CD8-positive, alpha-beta memory T cell (primary cell): ENCODE data around the gene PHF21B. TPM values are rescaled to one million over a fixed set of nuclear protein-coding genes. Genes with fewer than 3 reads are reported as not detected.

Experiments used
- CTCF ChIA-PET: fragments of 350-600 bp; sonication (Branson Sonifier 250); formaldehyde crosslinking; loops from one replicate; lab custom pipeline; 2021; ENCODE audit warnings: antibody characterized with exemption; lab: Charles Lee
- POLR2A ChIA-PET: fragments of 350-600 bp; sonication (Branson Sonifier 250); formaldehyde crosslinking; loops from one replicate; lab custom pipeline; 2021; ENCODE audit warnings: antibody characterized with exemption; lab: Charles Lee
- DNase-seq, 5 donors: peaks; one replicate each; pipeline versions ENCODE4 v3.0.0 to v3.0.0-alpha.2; 2020 to 2022; ENCODE audit warnings: mixed read lengths in 1 of 5
- H3K27ac ChIP-seq: one replicate; pipeline ENCODE4 v1.7.0; 2013; ENCODE audit warnings: low read depth, mild to moderate bottlenecking, low read length, moderate library complexity
- H3K27me3 ChIP-seq: 2 replicates; pipeline ENCODE4 v1.7.0; 2013; ENCODE audit warnings: low read length, mild to moderate bottlenecking; ENCODE audit not compliant: insufficient read depth, poor library complexity, severe bottlenecking
- H3K36me3 ChIP-seq: 2 replicates; pipeline ENCODE4 v1.7.0; 2013; ENCODE audit warnings: mild to moderate bottlenecking, low read length, moderate library complexity; ENCODE audit not compliant: insufficient read depth
- H3K4me1 ChIP-seq: 2 replicates; pipeline ENCODE4 v1.7.0; 2013; ENCODE audit warnings: mild to moderate bottlenecking, low read length, moderate library complexity; ENCODE audit not compliant: insufficient read depth
- H3K4me3 ChIP-seq: 2 replicates; pipeline ENCODE4 v1.7.0; 2013; ENCODE audit warnings: mild to moderate bottlenecking, low read length
- H3K9me3 ChIP-seq: 2 replicates; pipeline ENCODE4 v1.7.0; 2013; ENCODE audit warnings: mild to moderate bottlenecking, low read length
- H3K27ac Mint-ChIP-seq, 8 donors: one replicate each; pipeline ENCODE4 v1.8.0; 2020 to 2021; ENCODE audit warnings: mixed read lengths in 8 of 8, mild to moderate bottlenecking in 6 of 8, inconsistent platforms in 3 of 8, moderate library complexity in 3 of 8
- H3K27me3 Mint-ChIP-seq, 2 donors: one replicate each; pipeline ENCODE4 v1.8.0; 2020 to 2021; ENCODE audit warnings: mixed read lengths in 2 of 2, mild to moderate bottlenecking in 1 of 2, moderate library complexity in 1 of 2
- H3K36me3 Mint-ChIP-seq, 3 donors: one replicate each; pipeline ENCODE4 v1.8.0; 2020 to 2021; ENCODE audit warnings: mixed read lengths in 3 of 3, inconsistent platforms in 1 of 3, mild to moderate bottlenecking in 1 of 3
- H3K4me1 Mint-ChIP-seq, 3 donors: one replicate each; pipeline ENCODE4 v1.8.0; 2020 to 2021; ENCODE audit warnings: mixed read lengths in 3 of 3, inconsistent platforms in 1 of 3, mild to moderate bottlenecking in 1 of 3
- H3K4me3 Mint-ChIP-seq, 7 donors: one replicate each; pipeline ENCODE4 v1.8.0; 2020 to 2021; ENCODE audit warnings: mixed read lengths in 7 of 7, mild to moderate bottlenecking in 6 of 7, moderate library complexity in 4 of 7, inconsistent platforms in 2 of 7
- H3K9me3 Mint-ChIP-seq, 5 donors: one replicate each; pipeline ENCODE4 v1.8.0; 2020 to 2022; ENCODE audit warnings: mixed read lengths in 5 of 5, mild to moderate bottlenecking in 3 of 5, moderate library complexity in 2 of 5, inconsistent platforms in 1 of 5
- polyA plus RNA-seq: library from polyadenylated mRNA; unstranded; fragments of 300-500 nt; fragmentation: Illumina TruSeq; gene quantifications from one replicate; pipeline ENCODE4 v1.2.3, GENCODE V29; 2021
- total RNA-seq, 2 experiments: library from RNA; stranded (reverse); gene quantifications; one replicate each; pipeline ENCODE4 v1.2.3, GENCODE V29; 2021

The PHF21B gene
- total and polyA plus RNA-seq, 3 experiments from 2014 or later = not detected

DNA sequence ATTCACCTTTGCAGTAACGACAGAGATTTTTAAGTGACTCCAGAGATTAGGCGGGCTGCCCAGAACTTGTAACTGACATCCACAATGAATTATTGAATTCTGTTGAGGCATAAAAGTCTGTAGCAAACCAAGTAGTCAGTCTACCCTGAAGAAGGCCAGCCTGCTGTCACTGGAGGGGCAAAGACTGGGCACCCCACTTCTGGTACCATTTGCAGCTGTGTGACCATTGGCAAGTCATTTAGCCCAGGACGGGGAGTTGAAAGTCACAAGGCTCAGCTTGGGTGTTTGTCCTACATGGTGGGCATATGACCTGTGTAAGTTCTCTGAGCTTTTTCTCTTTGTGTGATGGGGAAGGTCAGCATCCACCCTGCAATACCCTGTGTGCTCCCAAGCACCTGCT is 138.0 kb downstream of the PHF21B start:
- POLR2A ChIA-PET = no interaction called here
- Mint-ChIP-seq H3K4me3 (no peak overlapping the region), H3K27ac (no peak overlapping the region), H3K4me1 (no peaks in the 10 kb centered on the region), H3K9me3 (peaks cover 3 to 11% (median 6%) of the 10 kb centered on the region in 5 donors), H3K27me3 (peaks cover 12 to 31% of the 10 kb centered on the region in 2 donors), H3K36me3 (no peaks in the 10 kb centered on the region)
- Histone ChIP-seq H3K9me3 (no peaks in the 10 kb centered on the region), H3K4me3 (no peak overlapping the region), H3K27me3 (no peaks in the 10 kb centered on the region), H3K27ac (no peak overlapping the region), H3K36me3 (no peaks in the 10 kb centered on the region), H3K4me1 (no peaks in the 10 kb centered on the region)
- CTCF ChIA-PET = no interaction called here
- no peak for DNase-seq

DNA sequence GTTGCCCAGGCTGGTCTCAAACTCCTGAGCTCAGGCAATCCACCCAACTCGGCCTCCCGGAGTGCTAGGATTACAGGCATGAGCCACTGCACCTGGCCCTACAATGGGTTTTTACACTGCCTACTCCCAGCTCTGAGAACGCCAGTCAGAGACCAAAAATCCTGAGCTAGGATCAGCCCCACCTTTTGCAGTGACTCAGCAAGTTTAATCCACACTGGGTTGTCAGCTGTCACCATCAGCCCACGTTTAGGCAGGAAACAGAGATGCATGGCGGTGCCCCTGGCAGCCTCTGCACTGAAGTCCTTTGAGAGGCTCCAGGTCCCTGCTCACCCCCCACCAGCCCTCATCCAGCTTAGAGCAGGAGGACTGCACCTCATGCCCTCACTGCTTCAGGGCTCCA is 139.8 kb downstream of the PHF21B start:
- no peaks in the 10 kb centered on the region for H3K27me3 ChIP-seq
- H3K36me3 Mint-ChIP-seq = no peaks in the 10 kb centered on the region
- ChIA-PET POLR2A (no interaction called here), CTCF (no interaction called here)
- H3K9me3 Mint-ChIP-seq = peaks cover 3 to 9% (median 6%) of the 10 kb centered on the region in 5 donors
- no peak overlapping the region for H3K27ac Mint-ChIP-seq
- no peak overlapping the region for H3K4me3 Mint-ChIP-seq
- no peak overlapping the region for H3K27ac ChIP-seq
- no peaks in the 10 kb centered on the region for H3K4me1 Mint-ChIP-seq
- H3K36me3 ChIP-seq = no peaks in the 10 kb centered on the region
- H3K9me3 ChIP-seq = no peaks in the 10 kb centered on the region
- H3K27me3 Mint-ChIP-seq = peaks cover 14 to 31% of the 10 kb centered on the region in 2 donors
- H3K4me3 ChIP-seq = no peak overlapping the region
- peak in 1 of 5 donors; percentile 9 for DNase-seq
- H3K4me1 ChIP-seq = no peaks in the 10 kb centered on the region

DNA sequence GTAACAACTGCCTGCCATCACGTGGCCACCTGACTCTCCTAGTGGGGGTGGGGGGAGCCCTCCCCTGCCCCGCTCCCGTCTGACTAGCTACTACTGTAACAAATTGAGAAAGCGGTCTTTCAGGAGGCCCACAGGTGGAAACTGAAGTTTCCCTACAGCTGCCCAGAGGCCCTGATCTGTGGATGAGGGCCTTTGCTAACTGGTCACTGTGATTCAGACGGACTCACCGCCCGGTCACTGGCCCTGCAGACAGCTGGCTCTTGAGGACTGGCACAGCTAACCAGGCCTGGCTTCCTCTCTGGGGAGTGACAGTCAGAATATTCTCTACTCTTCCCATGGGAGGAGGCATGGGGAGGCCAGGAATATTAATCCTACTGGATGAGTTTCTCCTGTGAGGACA is 140.6 kb downstream of the PHF21B start:
- no peak overlapping the region for H3K27ac Mint-ChIP-seq
- CTCF ChIA-PET = no interaction called here
- H3K36me3 ChIP-seq = no peaks in the 10 kb centered on the region

DNA sequence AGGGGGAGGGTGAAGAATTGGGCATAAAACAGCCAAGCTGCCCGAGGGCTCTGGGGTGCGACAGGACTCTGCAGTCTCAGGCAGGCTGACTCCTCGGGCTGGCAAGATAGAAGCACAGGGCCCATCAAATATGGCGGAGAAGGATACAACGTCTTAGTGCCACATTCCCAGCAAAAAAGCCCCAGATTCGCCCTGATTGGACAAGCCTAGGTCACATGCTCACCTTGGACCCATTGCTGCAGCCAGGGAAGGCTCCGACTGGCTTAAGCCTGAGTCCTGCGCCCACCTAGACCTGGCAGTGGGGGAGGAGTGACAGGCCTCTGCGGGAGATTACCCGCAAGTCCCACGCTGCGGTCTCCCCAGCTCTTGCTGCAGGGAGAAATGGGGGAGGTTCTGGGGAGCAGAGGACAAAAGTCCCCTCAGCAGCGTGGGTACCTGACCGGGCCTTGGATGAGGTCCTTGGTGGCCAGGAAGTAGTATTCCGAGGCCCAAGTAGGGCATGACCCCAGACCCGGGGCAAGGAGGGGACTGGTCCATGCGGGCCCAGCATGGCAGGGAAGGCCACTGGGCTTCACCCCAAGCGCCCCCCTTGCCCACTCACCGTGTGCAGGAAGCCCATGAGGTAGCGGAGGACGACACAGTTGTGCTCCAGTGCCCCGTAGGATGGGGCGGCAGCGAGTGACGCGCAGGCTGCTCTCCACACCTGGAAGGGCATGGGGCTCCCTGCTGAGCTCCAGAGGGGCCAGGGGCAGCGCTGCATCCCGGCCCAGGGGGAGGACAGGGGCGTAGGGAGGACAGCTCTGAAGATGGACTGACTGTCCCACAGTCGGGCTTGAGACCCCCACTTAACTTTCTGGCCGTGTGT is 144.4 kb downstream of the PHF21B start:
- Mint-ChIP-seq H3K4me1 (no peaks in the 10 kb centered on the region), H3K27me3 (peaks cover 13 to 23% of the 10 kb centered on the region in 2 donors), H3K9me3 (peaks cover 0 to 2% (median 1%) of the 10 kb centered on the region in 5 donors), H3K4me3 (no peak overlapping the region), H3K27ac (no peak overlapping the region), H3K36me3 (no peaks in the 10 kb centered on the region)
- no peaks in the 10 kb centered on the region for H3K9me3 ChIP-seq
- H3K4me3 ChIP-seq = no peak overlapping the region
- no peaks in the 10 kb centered on the region for H3K36me3 ChIP-seq
- ChIA-PET POLR2A (no interaction called here), CTCF (no interaction called here)
- H3K27ac ChIP-seq = no peak overlapping the region
- DNase-seq = no peak
- no peaks in the 10 kb centered on the region for H3K4me1 ChIP-seq
- H3K27me3 ChIP-seq = no peaks in the 10 kb centered on the region

More for the DNA sequence above, 140.6 kb downstream of the PHF21B start:
- no peak overlapping the region for H3K27ac ChIP-seq
- Mint-ChIP-seq H3K36me3 (no peaks in the 10 kb centered on the region), H3K4me3 (no peak overlapping the region), H3K4me1 (no peaks in the 10 kb centered on the region), H3K27me3 (peaks cover 22 to 31% of the 10 kb centered on the region in 2 donors), H3K9me3 (peaks cover 3 to 9% (median 6%) of the 10 kb centered on the region in 5 donors)
- no peaks in the 10 kb centered on the region for H3K9me3 ChIP-seq
- POLR2A ChIA-PET = no interaction called here
- peak in 1 of 5 donors; percentile 26 for DNase-seq
- H3K4me3 ChIP-seq = no peak overlapping the region
- H3K4me1 ChIP-seq = no peaks in the 10 kb centered on the region
- H3K27me3 ChIP-seq = no peaks in the 10 kb centered on the region

DNA sequence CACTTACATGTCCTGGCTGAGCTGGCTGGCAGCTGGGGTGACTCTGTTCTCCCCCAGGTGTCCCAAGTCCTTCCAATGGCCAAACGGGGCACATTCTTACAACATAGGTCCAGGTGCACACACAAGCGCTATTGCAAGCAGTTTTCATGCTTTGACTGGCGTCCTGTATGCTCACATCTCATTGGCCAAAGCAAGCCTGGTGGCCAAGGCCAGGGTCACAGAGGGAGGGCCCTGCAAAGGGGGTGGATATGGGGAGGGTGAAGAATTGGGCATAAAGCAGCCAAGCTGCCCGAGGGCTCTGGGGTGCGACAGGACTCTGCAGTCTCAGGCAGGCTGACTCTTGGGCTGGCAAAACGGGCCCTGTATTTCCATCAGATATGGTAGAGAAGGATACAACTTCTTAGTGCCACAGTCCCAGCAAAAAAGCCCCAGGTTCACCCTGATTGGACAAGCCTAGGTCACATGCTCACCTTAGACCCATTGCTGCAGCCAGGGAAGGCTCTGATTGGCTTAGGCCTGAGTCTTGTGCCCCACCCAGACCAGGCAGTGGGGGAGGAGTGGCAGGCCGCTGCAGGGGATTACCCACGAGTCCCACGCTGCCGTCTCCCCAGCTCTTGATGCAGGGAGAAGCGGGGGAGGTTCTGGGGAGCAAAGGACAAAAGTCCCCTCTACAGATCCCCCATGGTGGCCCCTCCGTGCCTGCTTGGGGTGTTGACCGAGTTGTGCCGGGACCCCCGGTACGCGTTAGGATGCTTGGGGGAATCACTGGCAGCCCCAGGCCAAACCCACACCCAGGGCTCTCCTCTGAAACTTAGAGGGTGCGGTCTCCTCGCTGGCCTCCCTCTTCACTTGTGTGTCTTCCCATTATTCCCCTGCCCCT is 146.6 kb downstream of the PHF21B start:
- Histone ChIP-seq H3K27me3 (no peaks in the 10 kb centered on the region), H3K27ac (no peak overlapping the region), H3K36me3 (no peaks in the 10 kb centered on the region), H3K4me1 (no peaks in the 10 kb centered on the region), H3K4me3 (no peak overlapping the region), H3K9me3 (no peaks in the 10 kb centered on the region)
- no peak for DNase-seq
- POLR2A ChIA-PET = no interaction called here
- no peak overlapping the region for H3K27ac Mint-ChIP-seq
- H3K9me3 Mint-ChIP-seq = peaks cover 0 to 2% (median 0%) of the 10 kb centered on the region in 5 donors
- H3K4me1 Mint-ChIP-seq = no peaks in the 10 kb centered on the region
- CTCF ChIA-PET = interaction anchor here (1.7 kb wide), 1 partner anchor 11 kb away, joined by 5 read pairs; no protein-coding TSS in a partner anchor
- H3K36me3 Mint-ChIP-seq = no peaks in the 10 kb centered on the region
- H3K27me3 Mint-ChIP-seq = peaks cover 9 to 14% of the 10 kb centered on the region in 2 donors
- H3K4me3 Mint-ChIP-seq = no peak overlapping the region

DNA sequence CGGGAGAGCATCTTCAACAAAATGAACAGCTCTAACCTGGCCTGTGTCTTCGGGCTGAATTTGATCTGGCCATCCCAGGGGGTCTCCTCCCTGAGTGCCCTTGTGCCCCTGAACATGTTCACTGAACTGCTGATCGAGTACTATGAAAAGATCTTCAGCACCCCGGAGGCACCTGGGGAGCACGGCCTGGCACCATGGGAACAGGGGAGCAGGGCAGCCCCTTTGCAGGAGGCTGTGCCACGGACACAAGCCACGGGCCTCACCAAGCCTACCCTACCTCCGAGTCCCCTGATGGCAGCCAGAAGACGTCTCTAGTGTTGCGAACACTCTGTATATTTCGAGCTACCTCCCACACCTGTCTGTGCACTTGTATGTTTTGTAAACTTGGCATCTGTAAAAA is 147.5 kb downstream of the PHF21B start:
- Mint-ChIP-seq H3K9me3 (peaks cover 0 to 2% (median 0%) of the 10 kb centered on the region in 5 donors), H3K27me3 (peaks cover 5 to 14% of the 10 kb centered on the region in 2 donors), H3K27ac (no peak overlapping the region), H3K4me1 (no peaks in the 10 kb centered on the region), H3K4me3 (no peak overlapping the region), H3K36me3 (no peaks in the 10 kb centered on the region)
- Histone ChIP-seq H3K27me3 (no peaks in the 10 kb centered on the region), H3K9me3 (no peaks in the 10 kb centered on the region), H3K27ac (no peak overlapping the region), H3K4me3 (no peak overlapping the region), H3K4me1 (no peaks in the 10 kb centered on the region), H3K36me3 (no peaks in the 10 kb centered on the region)
- ChIA-PET CTCF (interaction anchor here (1.0 to 1.7 kb wide), 2 partner anchors 10 to 12 kb away, joined by 3 to 5 read pairs; no protein-coding TSS in a partner anchor), POLR2A (no interaction called here)
- no peak for DNase-seq

- no peak overlapping the region for H3K27ac ChIP-seq
- H3K4me1 Mint-ChIP-seq = no peaks in the 10 kb centered on the region
- no peak overlapping the region for H3K4me3 ChIP-seq
- H3K27ac Mint-ChIP-seq = no peak overlapping the region
- no peak overlapping the region for H3K4me3 Mint-ChIP-seq
- H3K27me3 Mint-ChIP-seq = peaks cover 3 to 12% of the 10 kb centered on the region in 2 donors
- no peaks in the 10 kb centered on the region for H3K27me3 ChIP-seq
- H3K36me3 Mint-ChIP-seq = no peaks in the 10 kb centered on the region
- CTCF ChIA-PET = interaction anchor here (1.7 kb wide), 1 partner anchor 13 kb away, joined by 5 read pairs; no protein-coding TSS in a partner anchor
- H3K36me3 ChIP-seq = no peaks in the 10 kb centered on the region
- POLR2A ChIA-PET = no interaction called here
- H3K9me3 ChIP-seq = no peaks in the 10 kb centered on the region
- no peaks in the 10 kb centered on the region for H3K4me1 ChIP-seq
- peaks cover 0 to 2% (median 0%) of the 10 kb centered on the region in 5 donors for H3K9me3 Mint-ChIP-seq
- peak in 1 of 5 donors; percentile 8 for DNase-seq
Observed at GRCh38 chr22:44861245-44861644, 148.6 kb downstream of the PHF21B start.
